Liver (tissue), 9 donors: ENCODE measurements around the gene WDR19. TPM values are rescaled to one million over a fixed set of nuclear protein-coding genes. Genes with fewer than 3 reads are reported as not detected.

ENCODE experiments used
- DNase-seq: peaks from one replicate; pipeline ENCODE4 v3.0.0-alpha.2; 2017; ENCODE audit warnings: low spot score
- H3K27ac ChIP-seq, 2 donors: one replicate each; pipeline ENCODE4 v1.7.0; 2013; ENCODE audit warnings: inconsistent platforms in 2 of 2, low read length in 2 of 2, control low read depth in 1 of 2, low read depth in 1 of 2, mild to moderate bottlenecking in 1 of 2
- H3K27me3 ChIP-seq, 4 donors: one replicate each; pipeline versions ENCODE4 v1.6.1 to v1.7.0; 2013; ENCODE audit warnings: low read length in 3 of 4, inconsistent platforms in 1 of 4, mild to moderate bottlenecking in 1 of 4, moderate library complexity in 1 of 4; ENCODE audit not compliant: control insufficient read depth in 4 of 4, insufficient read depth in 4 of 4
- H3K36me3 ChIP-seq, 4 donors: one replicate each; pipeline versions ENCODE4 v1.6.1 to v1.7.0; 2013; ENCODE audit warnings: low read length in 3 of 4, mild to moderate bottlenecking in 3 of 4, low read depth in 1 of 4, moderate library complexity in 1 of 4; ENCODE audit not compliant: control insufficient read depth in 4 of 4, insufficient read depth in 3 of 4
- H3K4me1 ChIP-seq, 4 donors: one replicate each; pipeline versions ENCODE4 v1.6.1 to v1.7.0; 2013; ENCODE audit warnings: low read length in 3 of 4, mild to moderate bottlenecking in 3 of 4, moderate library complexity in 1 of 4; ENCODE audit not compliant: control insufficient read depth in 4 of 4, insufficient read depth in 4 of 4
- H3K4me3 ChIP-seq, 3 donors: one replicate each; pipeline versions ENCODE4 v1.6.1 to v1.7.0; 2013; ENCODE audit warnings: low read length in 3 of 3, control low read depth in 1 of 3, low read depth in 1 of 3, mild to moderate bottlenecking in 1 of 3
- H3K9ac ChIP-seq, 2 donors: one replicate each; pipeline ENCODE4 v1.7.0; 2013; ENCODE audit warnings: low read length in 2 of 2, mild to moderate bottlenecking in 2 of 2, moderate library complexity in 2 of 2, control low read depth in 1 of 2, low read depth in 1 of 2
- H3K9me3 ChIP-seq, 4 donors: one replicate each; pipeline versions ENCODE4 v1.6.1 to v1.7.0; 2013; ENCODE audit warnings: low read length in 3 of 4; ENCODE audit not compliant: control insufficient read depth in 4 of 4
- ATF3 ChIP-seq: IDR thresholded peaks from 2 replicates; pipeline ENCODE4 v1.6.1; 2016; ENCODE audit warnings: antibody characterized with exemption
- CTCF ChIP-seq: fragments of 150-350 bp; IDR thresholded peaks from 2 replicates; pipeline ENCODE4 v1.5.1; 2017; ENCODE audit warnings: improper control_type of control experiment, low read depth, low read length; ENCODE audit not compliant: missing input control
- EGR1 ChIP-seq, 2 donors: IDR thresholded peaks; 2 replicates each; pipeline ENCODE4 v1.6.1; 2016 to 2018; ENCODE audit warnings: antibody characterized with exemption in 2 of 2, low read depth in 2 of 2
- FOXA1 ChIP-seq: IDR thresholded peaks from 2 replicates; pipeline ENCODE4 v1.6.1; 2016; ENCODE audit warnings: antibody characterized with exemption
- FOXA2 ChIP-seq: IDR thresholded peaks from 2 replicates; pipeline ENCODE4 v1.6.1; 2016; ENCODE audit warnings: antibody characterized with exemption
- GABPA ChIP-seq, 2 donors: IDR thresholded peaks in 1 of 2; conservative IDR thresholded peaks in 1 of 2; 2 replicates each; pipeline ENCODE4 v1.6.1; 2016; ENCODE audit warnings: antibody characterized with exemption in 2 of 2, mild to moderate bottlenecking in 1 of 2, moderate library complexity in 1 of 2
- HNF4A ChIP-seq, 2 donors: conservative IDR thresholded peaks; 2 replicates each; pipeline ENCODE4 v1.6.1; 2016; ENCODE audit warnings: antibody characterized with exemption in 2 of 2, mild to moderate bottlenecking in 2 of 2
- HNF4G ChIP-seq: IDR thresholded peaks from 2 replicates; pipeline ENCODE4 v1.6.1; 2016; ENCODE audit warnings: antibody characterized with exemption
- JUND ChIP-seq, 2 donors: IDR thresholded peaks; 2 replicates each; pipeline ENCODE4 v1.6.1; 2016; ENCODE audit warnings: antibody characterized with exemption in 2 of 2
- MAX ChIP-seq: IDR thresholded peaks from 2 replicates; pipeline ENCODE4 v1.6.1; 2016; ENCODE audit warnings: antibody characterized with exemption
- NR2F2 ChIP-seq: IDR thresholded peaks from 2 replicates; pipeline ENCODE4 v1.6.1; 2016; ENCODE audit warnings: antibody characterized with exemption
- RAD21 ChIP-seq, 2 donors: IDR thresholded peaks; 2 replicates each; pipeline ENCODE4 v1.6.1; 2016; ENCODE audit warnings: antibody characterized with exemption in 2 of 2, mild to moderate bottlenecking in 2 of 2
- REST ChIP-seq: IDR thresholded peaks from 2 replicates; pipeline ENCODE4 v1.6.1; 2016; ENCODE audit warnings: antibody characterized with exemption, mild to moderate bottlenecking
- RXRA ChIP-seq, 2 donors: IDR thresholded peaks; 2 replicates each; pipeline ENCODE4 v1.6.1; 2017 to 2018; ENCODE audit warnings: antibody characterized with exemption in 2 of 2, mild to moderate bottlenecking in 1 of 2
- SP1 ChIP-seq: IDR thresholded peaks from 2 replicates; pipeline ENCODE4 v1.6.1; 2018; ENCODE audit warnings: antibody characterized with exemption, mild to moderate bottlenecking
- TAF1 ChIP-seq: conservative IDR thresholded peaks from 2 replicates; pipeline ENCODE4 v1.6.1; 2016; ENCODE audit warnings: antibody characterized with exemption, mild to moderate bottlenecking
- YY1 ChIP-seq: IDR thresholded peaks from 2 replicates; pipeline ENCODE4 v1.6.1; 2016; ENCODE audit warnings: antibody characterized with exemption, mild to moderate bottlenecking
- ZBTB33 ChIP-seq: IDR thresholded peaks from 2 replicates; pipeline ENCODE4 v1.6.1; 2016; ENCODE audit warnings: antibody characterized with exemption
- WGBS: extraction: QIAGEN DNeasy Blood & Tissue Kit; methylation state at CpG from one replicate; pipeline ENCODE4 v1.1.7; 2013; 5-methylcytosine and 5-hydroxymethylcytosine counted together
- polyA plus RNA-seq, 2 donors: library from polyadenylated mRNA; stranded (reverse) in 1 of 2; unstranded in 1 of 2; fragments of 200-250 nt in 1 of 2; fragments of >200 nt in 1 of 2; fragmentation: Nextera tagmentation in 1 of 2; extraction: Ambion mirVana in 1 of 2; gene quantifications; one replicate each; pipeline versions ENCODE4 v1.2.1 to v1.2.3, GENCODE V29; 2013 to 2015
- total RNA-seq, 2 donors: library from RNA; depleted of rRNA; stranded (reverse); fragments of >200 nt; gene quantifications; one replicate each; pipeline ENCODE4 v1.2.3, GENCODE V29; 2014
- donor health status: healthy.
- donor health status: healthy.
- donor health status: healthy.
- donor health status: healthy.
- donor health status: healthy.

WDR19 gene
- total and polyA plus RNA-seq, 4 donors, result 9.5 to 34.3 (median 17.7) TPM

GRCh38 chr4:39231660-39232059 lies 49.3 kb downstream of the WDR19 start:
- no peak overlapping the region for H3K4me3 ChIP-seq
- peaks cover 5 to 23% (median 16%) of the 10 kb centered on the region in 4 donors for H3K4me1 ChIP-seq
- no peaks in the 10 kb centered on the region for H3K27me3 ChIP-seq
- no peaks in the 10 kb centered on the region for H3K9me3 ChIP-seq
- peaks cover 0 to 3% (median 0%) of the 10 kb centered on the region in 4 donors for H3K36me3 ChIP-seq
- H3K27ac ChIP-seq, result peak overlapping the region; percentile 49 to 69
- H3K9ac ChIP-seq, result no peak overlapping the region
- TF ChIP-seq EGR1 (IDR thresholded peaks at IDR 0.05; ENCODE audit: low read depth in 2 of 2) (peak; percentile 23 to 29), HNF4G (no peak), YY1 (no peak), ZBTB33 (no peak), RAD21 (IDR thresholded peaks at IDR 0.05) (peak in 1 of 2 donors; percentile 11), TAF1 (peak; percentile 26)
- WGBS, result 40% methylated on average over 3 of the region's 3 CpGs
- no peak for DNase-seq

- DNase-seq, result no peak
- WGBS, result 35% methylated on average over 7 of the region's 7 CpGs
- Histone ChIP-seq H3K9ac (no peak overlapping the region), H3K36me3 (peaks cover 0 to 3% (median 0%) of the 10 kb centered on the region in 4 donors), H3K9me3 (no peaks in the 10 kb centered on the region), H3K27me3 (no peaks in the 10 kb centered on the region), H3K4me1 (peaks cover 5 to 23% (median 16%) of the 10 kb centered on the region in 4 donors), H3K4me3 (no peak overlapping the region), H3K27ac (peak overlapping the region; percentile 49 to 69)
- TF ChIP-seq RAD21 (IDR thresholded peaks at IDR 0.05) (peak in 1 of 2 donors; percentile 21), CTCF (no peak), HNF4G (peak; percentile 81), RXRA (IDR thresholded peaks at IDR 0.05) (peak; percentile 87 to 93), GABPA (IDR thresholded peaks at IDR 0.05 in 1 of 2, conservative IDR thresholded peaks at IDR 0.05 in 1 of 2) (no peak), HNF4A (conservative IDR thresholded peaks at IDR 0.05) (peak; percentile 88 to 91), SP1 (peak; percentile 96), NR2F2 (peak; percentile 64), FOXA2 (peak; percentile 78), FOXA1 (peak; percentile 46), TAF1 (no peak), ATF3 (peak; percentile 56), ZBTB33 (peak; percentile 86), MAX (peak; percentile 42), YY1 (peak; percentile 89), REST (no peak), EGR1 (IDR thresholded peaks at IDR 0.05; ENCODE audit: low read depth in 2 of 2) (peak in 1 of 2 donors; percentile 72), JUND (IDR thresholded peaks at IDR 0.05) (peak; percentile 71 to 80)
Observed at GRCh38 chr4:39232100-39232499, 49.8 kb downstream of the WDR19 start.
